ENCODE measurements around the gene DDIT4L.
"Not testable (repeated sequence)": the region's sequence is repeated elsewhere in the genome, so short reads cannot be mapped to it uniquely, and the experiment has no call there.

Gene DDIT4L

GRCh38 chr4:100166297-100167039, 23.8 kb downstream of the DDIT4L start:
- DNase-seq (ENCODE audit: low read depth), result no peak

- no peak for DNase-seq (ENCODE audit: low read depth)
Observed at GRCh38 chr4:100165809-100166208, 24.5 kb downstream of the DDIT4L start.

- DNase-seq (ENCODE audit: low read depth), result no peak
Observed at GRCh38 chr4:100164808-100165760, 25.2 kb downstream of the DDIT4L start.

DNA sequence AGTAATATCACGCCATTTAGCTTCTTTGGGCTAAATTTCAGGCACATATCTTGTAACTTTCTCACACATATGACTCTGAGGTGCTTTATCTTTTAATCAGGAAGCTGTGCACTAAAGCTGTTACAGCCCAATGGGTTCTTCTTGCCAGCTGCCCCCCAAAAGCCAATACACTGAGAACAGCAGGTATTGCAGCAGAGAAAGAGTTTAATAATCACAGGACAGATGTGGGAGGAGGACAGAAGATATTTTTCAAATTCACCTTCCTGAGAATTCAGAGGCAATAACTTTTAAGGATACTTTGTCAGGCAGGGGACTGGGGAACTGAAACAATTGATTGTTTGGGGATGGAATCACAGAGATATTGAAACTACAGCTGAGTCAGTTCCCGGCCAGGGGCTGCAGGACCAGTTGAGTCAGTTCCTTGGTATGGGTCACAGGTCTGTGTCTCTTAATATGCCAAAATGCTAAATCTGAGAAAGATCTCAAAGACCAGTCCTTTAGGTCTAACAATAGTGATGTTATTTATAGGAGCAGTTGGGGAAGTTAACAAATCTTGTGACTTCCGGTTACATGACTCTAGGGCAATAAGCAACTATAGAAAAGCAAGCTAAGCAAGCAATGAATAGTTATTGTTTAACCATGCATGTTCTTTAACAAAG, 28.1 kb downstream of the DDIT4L start:
- DNase-seq (ENCODE audit: low read depth), result no peak

DNA sequence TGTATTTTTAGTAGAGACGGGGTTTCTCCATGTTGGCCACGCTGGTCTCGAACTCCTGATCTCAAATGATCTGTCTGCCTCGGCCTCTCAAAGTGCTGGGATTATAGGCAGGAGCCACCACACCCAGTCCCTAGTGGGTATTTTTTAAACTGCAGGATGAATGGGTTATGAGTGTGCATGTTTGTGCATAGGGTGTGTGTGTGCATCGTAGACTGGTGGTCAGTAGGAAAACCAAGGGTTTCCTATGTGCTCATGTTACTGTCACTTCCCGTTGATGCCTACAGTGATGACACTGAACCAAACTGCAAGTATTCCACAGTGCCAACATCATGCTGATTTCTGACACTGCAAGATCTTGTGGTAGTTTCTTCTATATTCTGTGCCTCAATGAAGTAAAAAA, 41.1 kb downstream of the DDIT4L start:
- DNase-seq (ENCODE audit: low read depth), result no peak

- DNase-seq (ENCODE audit: low read depth), result no peak
Observed at GRCh38 chr4:100147684-100148083, 42.6 kb downstream of the DDIT4L start.

GRCh38 chr4:100147198-100147597, 43.1 kb downstream of the DDIT4L start:
- DNase-seq (ENCODE audit: low read depth), result no peak

GRCh38 chr4:100146756-100147155, 43.5 kb downstream of the DDIT4L start:
- no peak for DNase-seq (ENCODE audit: low read depth)

- DNase-seq (ENCODE audit: low read depth), result not testable (repeated sequence)
Observed at GRCh38 chr4:100137320-100137719, 52.9 kb downstream of the DDIT4L start.
